Hippocampal formation (tissue), 2 donors: Measurements from ENCODE around the gene CD79A.

Source experiments
- DNase-seq, 2 donors: peaks; one replicate each; lab custom pipeline; 2025; lab: John Stamatoyannopoulos, UW

CD79A gene

GRCh38 chr19:41883821-41884733 lies 7.0 kb downstream of the CD79A start:
- DNase-seq = peak; percentile 95 to 97

- DNase-seq = no peak
Measured at GRCh38 chr19:41886761-41887710, 10.0 kb downstream of the CD79A start.

- DNase-seq = peak in 1 of 2 donors; percentile 50
Measured at GRCh38 chr19:41887711-41888382, 10.8 kb downstream of the CD79A start.

- DNase-seq = no peak
Measured at GRCh38 chr19:41888926-41889325, 11.8 kb downstream of the CD79A start.

- DNase-seq = no peak
Measured at GRCh38 chr19:41889896-41890295, 12.8 kb downstream of the CD79A start.

GRCh38 chr19:41890936-41891335 lies 13.9 kb downstream of the CD79A start:
- no peak for DNase-seq

GRCh38 chr19:41892173-41892902 lies 15.3 kb downstream of the CD79A start:
- DNase-seq = no peak

GRCh38 chr19:41893899-41894298 lies 16.8 kb downstream of the CD79A start:
- no peak for DNase-seq

GRCh38 chr19:41894350-41894749 lies 17.3 kb downstream of the CD79A start:
- DNase-seq = no peak

- DNase-seq = no peak
Measured at GRCh38 chr19:41895745-41896580, 18.9 kb downstream of the CD79A start.

GRCh38 chr19:41896581-41896942 lies 19.5 kb downstream of the CD79A start:
- no peak for DNase-seq

GRCh38 chr19:41897181-41897580 lies 20.1 kb downstream of the CD79A start:
- no peak for DNase-seq

GRCh38 chr19:41897820-41898219 lies 20.7 kb downstream of the CD79A start:
- no peak for DNase-seq

- no peak for DNase-seq
Measured at GRCh38 chr19:41898235-41898634, 21.2 kb downstream of the CD79A start.

- no peak for DNase-seq
Measured at GRCh38 chr19:41901707-41902360, 24.8 kb downstream of the CD79A start.

- no peak for DNase-seq
Measured at GRCh38 chr19:41902594-41902993, 25.5 kb downstream of the CD79A start.

GRCh38 chr19:41903193-41903953 lies 26.3 kb downstream of the CD79A start:
- DNase-seq = no peak

GRCh38 chr19:41904118-41904870 lies 27.2 kb downstream of the CD79A start:
- DNase-seq = no peak
